Prostate gland (tissue), 2 donors: ENCODE data around the gene ANXA6. TPM values are rescaled to one million over a fixed set of nuclear protein-coding genes. Genes with fewer than 3 reads are reported as not detected.

Source experiments
- DNase-seq: peaks from one replicate; pipeline ENCODE4 v3.0.0-alpha.2; 2019; ENCODE audit warnings: low spot score
- H3K27ac ChIP-seq, 2 donors: fragments of 200-600 bp; sonication (generic); 2 replicates each; pipeline ENCODE4 v1.5.1; 2017 to 2019
- H3K27me3 ChIP-seq: fragments of 200-600 bp; sonication (generic); replicated peaks from 2 replicates; pipeline ENCODE4 v1.5.1; 2019; ENCODE audit not compliant: insufficient read depth
- H3K36me3 ChIP-seq, 2 donors: fragments of 200-600 bp; sonication (generic); 1 replicate in 1 of 2; 2 replicates in 1 of 2; pipeline versions ENCODE4 v1.5.1 to v1.8.1; 2017 to 2019
- H3K4me1 ChIP-seq: fragments of 200-600 bp; sonication (generic); replicated peaks from 2 replicates; pipeline ENCODE4 v1.5.1; 2019
- H3K4me3 ChIP-seq, 2 donors: fragments of 200-600 bp; sonication (generic); 2 replicates each; pipeline ENCODE4 v1.5.1; 2017 to 2019
- H3K9me3 ChIP-seq: fragments of 200-600 bp; sonication (generic); 2 replicates; pipeline ENCODE4 v1.5.1; 2017
- CTCF ChIP-seq, 4 experiments: fragments of 200-600 bp in 2 of 4; fragments of 450-650 bp in 2 of 4; sonication (generic) in 2 of 4; IDR thresholded peaks; 1 replicate in 3 of 4; 2 replicates in 1 of 4; pipeline ENCODE4 v1.5.1; 2016 to 2019; ENCODE audit warnings: antibody characterized with exemption in 4 of 4, mild to moderate bottlenecking in 2 of 4, moderate library complexity in 2 of 4
- POLR2A ChIP-seq: fragments of 450-650 bp; IDR thresholded peaks from one replicate; pipeline ENCODE4 v1.6.1; 2016; ENCODE audit warnings: antibody characterized with exemption, mild to moderate bottlenecking
- POLR2AphosphoS5 ChIP-seq: sonication (generic); formaldehyde crosslinking; IDR thresholded peaks from one replicate; pipeline ENCODE4 v1.6.1; 2017; ENCODE audit warnings: antibody characterized with exemption
- WGBS: methylation state at CpG from one replicate; pipeline ENCODE4 v1.1.5; 2018; 5-methylcytosine and 5-hydroxymethylcytosine counted together
- intact Hi-C: fragments of 100-400 bp; cut with DNase I; formaldehyde crosslinking; loops from one replicate; pipeline ENCODE4 v1.14.2; 2022
- total RNA-seq, 2 donors: library from RNA; depleted of rRNA; stranded (reverse); fragments of >200 nt; gene quantifications; one replicate each; pipeline ENCODE4 v1.1.0, GENCODE V29; 2016

ANXA6 gene
- total RNA-seq, 2 donors from 2014 or later: 85.7 to 184 TPM

- 58% methylated on average over 7 of the region's 7 CpGs for WGBS
- TF ChIP-seq CTCF (IDR thresholded peaks at IDR 0.05): no peak
- TF ChIP-seq POLR2AphosphoS5: no peak
- TF ChIP-seq POLR2A: no peak
- H3K4me3 ChIP-seq: no peak overlapping the region
- intact Hi-C loops: no loop called here
- no peak overlapping the region for H3K27ac ChIP-seq
- no peaks in the 10 kb centered on the region for H3K36me3 ChIP-seq
- DNase-seq: no peak
- no peaks in the 10 kb centered on the region for H3K27me3 ChIP-seq
- no peaks in the 10 kb centered on the region for H3K4me1 ChIP-seq
- no peaks in the 10 kb centered on the region for H3K9me3 ChIP-seq
These were observed 12.7 kb downstream of the ANXA6 start for GRCh38 chr5:151144922-151145321.

GRCh38 chr5:151144275-151144674 lies 13.3 kb downstream of the ANXA6 start:
- no peaks in the 10 kb centered on the region for H3K9me3 ChIP-seq
- TF ChIP-seq POLR2AphosphoS5 (no peak), POLR2A (no peak), CTCF (IDR thresholded peaks at IDR 0.05) (no peak)
- no peak overlapping the region for H3K4me3 ChIP-seq
- no peaks in the 10 kb centered on the region for H3K36me3 ChIP-seq
- H3K4me1 ChIP-seq: no peaks in the 10 kb centered on the region
- DNase-seq: no peak
- no peaks in the 10 kb centered on the region for H3K27me3 ChIP-seq
- H3K27ac ChIP-seq: no peak overlapping the region
- intact Hi-C loops: no loop called here
- 79% methylated on average over 6 of the region's 6 CpGs for WGBS

- 80% methylated on average over 7 of the region's 7 CpGs for WGBS
- no peak for DNase-seq
- Histone ChIP-seq H3K9me3 (no peaks in the 10 kb centered on the region), H3K4me1 (no peaks in the 10 kb centered on the region), H3K27me3 (no peaks in the 10 kb centered on the region), H3K4me3 (no peak overlapping the region), H3K36me3 (peaks cover 0 to 3% of the 10 kb centered on the region in 2 donors), H3K27ac (no peak overlapping the region)
- intact Hi-C loops: no loop called here
- TF ChIP-seq POLR2A: no peak
- TF ChIP-seq CTCF (IDR thresholded peaks at IDR 0.05): no peak
- TF ChIP-seq POLR2AphosphoS5: no peak
These were observed 13.9 kb downstream of the ANXA6 start for GRCh38 chr5:151143645-151144044.

GRCh38 chr5:151142933-151143332 lies 14.6 kb downstream of the ANXA6 start:
- Histone ChIP-seq H3K36me3 (peaks cover 0 to 10% of the 10 kb centered on the region in 2 donors), H3K4me1 (no peaks in the 10 kb centered on the region), H3K4me3 (no peak overlapping the region), H3K27me3 (no peaks in the 10 kb centered on the region), H3K9me3 (no peaks in the 10 kb centered on the region), H3K27ac (no peak overlapping the region)
- TF ChIP-seq POLR2AphosphoS5 (no peak), CTCF (IDR thresholded peaks at IDR 0.05) (no peak), POLR2A (no peak)
- intact Hi-C loops: no loop called here
- no peak for DNase-seq
- WGBS: 90% methylated on average over 1 of the region's 1 CpG

GRCh38 chr5:151141535-151141934 lies 16.0 kb downstream of the ANXA6 start:
- Histone ChIP-seq H3K4me1 (no peaks in the 10 kb centered on the region), H3K36me3 (peaks cover 0 to 10% of the 10 kb centered on the region in 2 donors), H3K9me3 (no peaks in the 10 kb centered on the region), H3K27ac (peak overlapping the region in 1 of 2 donors; percentile 45), H3K4me3 (no peak overlapping the region), H3K27me3 (no peaks in the 10 kb centered on the region)
- 28% methylated on average over 15 of the region's 15 CpGs for WGBS
- intact Hi-C loops: no loop called here
- TF ChIP-seq POLR2AphosphoS5 (peak; percentile 25), CTCF (IDR thresholded peaks at IDR 0.05) (no peak), POLR2A (no peak)
- DNase-seq: no peak
